ENCODE data around the gene ATCAY. TPM values are rescaled to one million over a fixed set of nuclear protein-coding genes. Genes with fewer than 3 reads are reported as not detected.
A peak's percentile ranks its signal among the peaks of the same experiment; 100 is the strongest.

ATCAY gene
- polyA plus RNA-seq, 12 donors = 0.13 to 27.3 (median 0.93) TPM; not detected in 1

- no peak for DNase-seq
Measured at GRCh38 chr19:3969435-3970312, 89.2 kb downstream of the ATCAY start.

DNA sequence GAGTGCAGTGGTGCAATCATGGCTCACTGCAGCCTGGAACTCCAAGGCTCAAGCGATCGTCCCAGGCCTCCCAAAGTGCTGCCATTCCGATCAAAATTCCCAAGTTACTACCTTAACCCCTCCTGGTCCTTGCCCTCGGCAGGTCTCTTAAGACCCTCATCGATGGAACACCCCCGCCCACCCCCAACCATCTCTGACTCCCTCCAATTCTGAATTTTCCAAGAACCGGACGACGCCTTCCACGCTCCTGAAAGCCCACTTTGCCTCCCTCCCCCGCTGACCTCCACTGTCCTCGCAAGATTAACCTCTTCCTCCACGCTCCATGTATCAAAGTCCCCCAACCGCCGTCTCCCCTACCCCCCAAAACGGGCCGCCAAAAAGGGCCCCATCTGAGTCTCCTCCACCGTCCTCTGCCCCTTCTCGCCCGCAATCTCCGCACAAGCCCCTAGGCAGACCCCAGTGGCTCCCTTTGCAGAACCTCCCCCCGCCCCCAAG lies 89.9 kb downstream of the ATCAY start:
- no peak for DNase-seq

- peak; percentile 97 for DNase-seq
Measured at GRCh38 chr19:3970808-3971598, 90.5 kb downstream of the ATCAY start, which contains the start of gene DAPK3. Gene DAPK3 (minus strand): TSS chr19:3971099. CDS start chr19:3969735, 1,364 bp downstream.

GRCh38 chr19:3975144-3975543 lies 94.7 kb downstream of the ATCAY start:
- no peak for DNase-seq

GRCh38 chr19:3975637-3976087 lies 95.2 kb downstream of the ATCAY start:
- DNase-seq = no peak

GRCh38 chr19:3976495-3977241 lies 96.2 kb downstream of the ATCAY start:
- DNase-seq = no peak

Other genes with a start within 250 kb of the ATCAY start
- 10 to 100 TPM in 11 of 12 donors, not detected in 1; 16.0 to 30.4 (median 19.9) TPM for gene PIP5K1C, start 180.2 kb upstream of the ATCAY start, polyA plus RNA-seq (ENCODE audit: insufficient read length in 12 of 12)
- gene TJP3, start 172.3 kb upstream of the ATCAY start, polyA plus RNA-seq (ENCODE audit: insufficient read length in 12 of 12) = 10 to 100 TPM in 1 of 12 donors, 1 to 10 TPM in 1, under 1 TPM in 8, not detected in 2; 0.18 to 15.1 (median 0.61) TPM
- gene APBA3, start 119.0 kb upstream of the ATCAY start, polyA plus RNA-seq (ENCODE audit: insufficient read length in 12 of 12) = 10 to 100 TPM in 7 of 12 donors, 1 to 10 TPM in 4, not detected in 1; 9.1 to 35.4 (median 12.2) TPM
- gene MRPL54, start 118.0 kb upstream of the ATCAY start, polyA plus RNA-seq (ENCODE audit: insufficient read length in 12 of 12) = 10 to 100 TPM in 11 of 12 donors, not detected in 1; 17.1 to 26.3 (median 23.1) TPM
- gene RAX2, start 108.5 kb upstream of the ATCAY start, polyA plus RNA-seq (ENCODE audit: insufficient read length in 12 of 12) = not detected
- 1 to 10 TPM in 4 of 12 donors, under 1 TPM in 6, not detected in 2; 0.51 to 3.6 (median 0.78) TPM for gene MATK, start 94.3 kb upstream of the ATCAY start, polyA plus RNA-seq (ENCODE audit: insufficient read length in 12 of 12)
- gene ZFR2, start 11.6 kb upstream of the ATCAY start, polyA plus RNA-seq (ENCODE audit: insufficient read length in 12 of 12) = under 1 TPM in 7 of 12 donors, not detected in 5; 0.05 to 0.94 (median 0.24) TPM
- gene NMRK2, start 52.4 kb downstream of the ATCAY start, polyA plus RNA-seq (ENCODE audit: insufficient read length in 12 of 12) = 100 to 1,000 TPM in 10 of 12 donors, 10 to 100 TPM in 1, not detected in 1; 89.1 to 304 (median 222) TPM
- 100 to 1,000 TPM in 1 of 12 donors, 10 to 100 TPM in 10, not detected in 1; 42.7 to 101 (median 66.3) TPM for gene DAPK3, start 90.4 kb downstream of the ATCAY start, polyA plus RNA-seq (ENCODE audit: insufficient read length in 12 of 12)
- 1,000 to 10,000 TPM in 11 of 12 donors, 100 to 1,000 TPM in 1; 901 to 3,153 (median 2,321) TPM for gene EEF2, start 104.8 kb downstream of the ATCAY start, polyA plus RNA-seq (ENCODE audit: insufficient read length in 12 of 12)
- 10 to 100 TPM in 11 of 12 donors, not detected in 1; 15.3 to 36.1 (median 21.7) TPM for gene PIAS4, start 127.1 kb downstream of the ATCAY start, polyA plus RNA-seq (ENCODE audit: insufficient read length in 12 of 12)
- 10 to 100 TPM in 3 of 12 donors, 1 to 10 TPM in 8, not detected in 1; 5.2 to 29.8 (median 6.7) TPM for gene ZBTB7A, start 186.2 kb downstream of the ATCAY start, polyA plus RNA-seq (ENCODE audit: insufficient read length in 12 of 12)
- gene MAP2K2, start 243.4 kb downstream of the ATCAY start, polyA plus RNA-seq (ENCODE audit: insufficient read length in 12 of 12) = 100 to 1,000 TPM in 6 of 12 donors, 10 to 100 TPM in 6; 74.0 to 196 (median 100) TPM